Measurements from ENCODE around the gene MILR1. TPM values are rescaled to one million over a fixed set of nuclear protein-coding genes. Genes with fewer than 3 reads are reported as not detected.

Gene MILR1
- total and polyA plus RNA-seq, 4 donors: 1.2 to 3.8 (median 1.9) TPM

DNA sequence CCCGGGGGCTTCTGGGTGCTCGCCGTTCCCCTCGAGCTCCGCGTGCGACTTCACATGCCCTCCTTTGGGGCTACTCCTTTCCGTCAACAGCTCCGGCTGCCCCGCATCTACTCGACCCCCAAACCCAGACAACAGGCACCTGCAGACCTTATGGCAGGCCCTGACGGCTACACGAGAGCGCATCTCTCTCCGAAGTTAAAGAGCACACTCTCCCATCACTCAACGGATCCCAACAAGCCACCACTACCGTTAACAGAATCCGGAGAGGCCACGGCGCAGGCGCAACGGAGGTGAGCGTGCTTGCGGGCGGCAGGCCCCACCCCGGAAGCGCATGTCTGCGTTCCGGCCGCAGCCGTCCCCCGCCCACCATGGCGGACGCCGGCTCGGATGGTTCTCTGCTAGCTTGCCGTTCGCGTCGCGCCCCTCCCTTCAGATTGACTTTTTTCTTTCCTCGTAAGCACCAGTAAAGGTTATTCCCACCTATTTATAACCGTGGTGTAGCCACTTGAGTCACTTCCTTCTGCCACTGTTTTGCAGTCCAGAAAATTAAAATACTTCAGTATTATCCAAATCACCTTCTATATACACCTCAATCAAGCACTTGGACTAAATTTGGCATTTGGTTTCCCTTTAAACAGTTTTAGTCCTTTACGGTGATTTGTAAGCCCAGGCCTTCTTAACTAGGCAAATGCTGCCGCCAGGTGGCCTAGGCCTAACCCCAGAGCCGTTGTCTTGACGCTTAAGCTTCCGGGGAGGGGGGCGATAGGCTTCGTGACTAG is 48.1 kb downstream of the MILR1 start, which contains the start of gene POLG2:
Gene POLG2, minus strand, starts transcription at position 269 of the 779 bp plus-strand sequence. Its CDS starts 86 bp downstream, at position 183.
- peaks cover 8 to 52% (median 38%) of the 10 kb centered on the region in 4 donors for H3K4me1 ChIP-seq (ENCODE audit: control insufficient read depth in 4 of 4, insufficient read depth in 4 of 4, low read length in 3 of 4)
- TF ChIP-seq RXRA (IDR thresholded peaks at IDR 0.05): peak in 1 of 2 donors; percentile 16
- TF ChIP-seq, protein P1, sequence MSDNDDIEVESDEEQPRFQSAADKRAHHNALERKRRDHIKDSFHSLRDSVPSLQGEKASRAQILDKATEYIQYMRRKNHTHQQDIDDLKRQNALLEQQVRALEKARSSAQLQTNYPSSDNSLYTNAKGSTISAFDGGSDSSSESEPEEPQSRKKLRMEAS (IDR thresholded peaks at IDR 0.05): peak; percentile 64
- peak in 1 of 2 donors; percentile 33 for TF ChIP-seq RAD21 (IDR thresholded peaks at IDR 0.05)
- TF ChIP-seq GABPA (IDR thresholded peaks at IDR 0.05 in 1 of 2, conservative IDR thresholded peaks at IDR 0.05 in 1 of 2): peak; percentile 49 to 92
- no peak for TF ChIP-seq HNF4G (IDR thresholded peaks at IDR 0.05)
- TF ChIP-seq, protein P2, sequence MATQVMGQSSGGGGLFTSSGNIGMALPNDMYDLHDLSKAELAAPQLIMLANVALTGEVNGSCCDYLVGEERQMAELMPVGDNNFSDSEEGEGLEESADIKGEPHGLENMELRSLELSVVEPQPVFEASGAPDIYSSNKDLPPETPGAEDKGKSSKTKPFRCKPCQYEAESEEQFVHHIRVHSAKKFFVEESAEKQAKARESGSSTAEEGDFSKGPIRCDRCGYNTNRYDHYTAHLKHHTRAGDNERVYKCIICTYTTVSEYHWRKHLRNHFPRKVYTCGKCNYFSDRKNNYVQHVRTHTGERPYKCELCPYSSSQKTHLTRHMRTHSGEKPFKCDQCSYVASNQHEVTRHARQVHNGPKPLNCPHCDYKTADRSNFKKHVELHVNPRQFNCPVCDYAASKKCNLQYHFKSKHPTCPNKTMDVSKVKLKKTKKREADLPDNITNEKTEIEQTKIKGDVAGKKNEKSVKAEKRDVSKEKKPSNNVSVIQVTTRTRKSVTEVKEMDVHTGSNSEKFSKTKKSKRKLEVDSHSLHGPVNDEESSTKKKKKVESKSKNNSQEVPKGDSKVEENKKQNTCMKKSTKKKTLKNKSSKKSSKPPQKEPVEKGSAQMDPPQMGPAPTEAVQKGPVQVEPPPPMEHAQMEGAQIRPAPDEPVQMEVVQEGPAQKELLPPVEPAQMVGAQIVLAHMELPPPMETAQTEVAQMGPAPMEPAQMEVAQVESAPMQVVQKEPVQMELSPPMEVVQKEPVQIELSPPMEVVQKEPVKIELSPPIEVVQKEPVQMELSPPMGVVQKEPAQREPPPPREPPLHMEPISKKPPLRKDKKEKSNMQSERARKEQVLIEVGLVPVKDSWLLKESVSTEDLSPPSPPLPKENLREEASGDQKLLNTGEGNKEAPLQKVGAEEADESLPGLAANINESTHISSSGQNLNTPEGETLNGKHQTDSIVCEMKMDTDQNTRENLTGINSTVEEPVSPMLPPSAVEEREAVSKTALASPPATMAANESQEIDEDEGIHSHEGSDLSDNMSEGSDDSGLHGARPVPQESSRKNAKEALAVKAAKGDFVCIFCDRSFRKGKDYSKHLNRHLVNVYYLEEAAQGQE (IDR thresholded peaks at IDR 0.05): no peak
- TF ChIP-seq CTCF (IDR thresholded peaks at IDR 0.05; ENCODE audit: low read depth, low read length, missing input control): peak; percentile 26
- TF ChIP-seq HNF4A (conservative IDR thresholded peaks at IDR 0.05): no peak
- TF ChIP-seq YY1 (IDR thresholded peaks at IDR 0.05): peak; percentile 96
- TF ChIP-seq FOXA1 (IDR thresholded peaks at IDR 0.05): no peak
- no peak for TF ChIP-seq FOXA2 (IDR thresholded peaks at IDR 0.05)
- peak in 1 of 2 donors; percentile 12 for TF ChIP-seq JUND (IDR thresholded peaks at IDR 0.05)
- TF ChIP-seq, protein P3, sequence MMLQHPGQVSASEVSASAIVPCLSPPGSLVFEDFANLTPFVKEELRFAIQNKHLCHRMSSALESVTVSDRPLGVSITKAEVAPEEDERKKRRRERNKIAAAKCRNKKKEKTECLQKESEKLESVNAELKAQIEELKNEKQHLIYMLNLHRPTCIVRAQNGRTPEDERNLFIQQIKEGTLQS (IDR thresholded peaks at IDR 0.05): no peak
- TF ChIP-seq NR2F2 (IDR thresholded peaks at IDR 0.05): no peak
- peak in 1 of 2 donors; percentile 26 for TF ChIP-seq EGR1 (IDR thresholded peaks at IDR 0.05; ENCODE audit: low read depth in 2 of 2)
- TF ChIP-seq TAF1 (conservative IDR thresholded peaks at IDR 0.05): no peak
- TF ChIP-seq SP1 (IDR thresholded peaks at IDR 0.05): peak; percentile 43
- TF ChIP-seq ZBTB33 (IDR thresholded peaks at IDR 0.05): no peak

More for the DNA sequence above, 48.1 kb downstream of the MILR1 start, which contains the start of gene POLG2:
- Histone ChIP-seq H3K9me3 (ENCODE audit: control insufficient read depth in 4 of 4, low read length in 3 of 4) (no peaks in the 10 kb centered on the region), H3K36me3 (ENCODE audit: control insufficient read depth in 4 of 4, insufficient read depth in 3 of 4, low read depth in 1 of 4, low read length in 3 of 4) (peaks cover 8 to 42% (median 37%) of the 10 kb centered on the region in 4 donors), H3K27me3 (ENCODE audit: control insufficient read depth in 4 of 4, insufficient read depth in 4 of 4, low read length in 3 of 4) (no peaks in the 10 kb centered on the region), H3K4me3 (ENCODE audit: low read depth in 1 of 3, low read length in 3 of 3) (peak within 1 kb of the TSS; percentile 88 to 94 (median 93)), H3K9ac (ENCODE audit: low read depth in 1 of 2, low read length in 2 of 2) (peak within 1 kb of the TSS; percentile 56 to 87), H3K27ac (ENCODE audit: low read depth in 1 of 2, low read length in 2 of 2) (peak within 1 kb of the TSS; percentile 83 to 90)
- WGBS: under 1% methylated on average over 50 of the region's 50 CpGs
- DNase-seq (ENCODE audit: low spot score): peak; percentile 91

Measured in liver (tissue), 9 donors.